Measurements from ENCODE around the gene BRD4. TPM values are rescaled to one million over a fixed set of nuclear protein-coding genes. Genes with fewer than 3 reads are reported as not detected.

BRD4 gene
- total and polyA plus RNA-seq, 2 of the 13 experiments (the other 11 are each of a cell fraction or from before 2014, with no cell fraction given) = 10.5 to 11.4 TPM

DNA sequence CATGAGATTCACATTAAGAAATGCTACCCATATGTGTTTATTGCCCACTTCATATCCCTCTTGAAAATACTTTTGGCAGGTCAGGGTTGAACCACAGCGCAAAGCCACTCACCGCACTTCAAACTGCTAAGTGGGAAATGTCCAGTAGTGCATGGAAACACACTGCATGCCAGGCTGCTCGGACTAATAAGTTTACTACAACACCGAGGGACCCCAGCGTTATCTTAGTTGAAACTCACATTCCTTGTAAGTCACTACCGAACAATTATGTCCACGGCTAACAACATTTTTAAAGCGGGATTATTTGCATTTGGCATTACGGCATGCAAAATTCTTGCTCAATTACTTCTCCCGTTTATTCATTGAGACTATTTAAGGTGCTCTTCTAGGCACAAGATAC, 4.0 kb downstream of the BRD4 start:
- H3K4me2 ChIP-seq (ENCODE audit: low read depth, low read length) = peak overlapping the region; percentile 96
- peaks cover 80% of the 10 kb centered on the region for H3K4me1 ChIP-seq (ENCODE audit: insufficient read depth, low read length)
- WGBS (ENCODE audit: low lambda C conversion rate) = 71% methylated on average over 10 of the region's 10 CpGs
- in situ Hi-C loops (cut with HindIII; ENCODE audit: extremely low pct_ligation_motif_present, low pct_unique_long_range_greater_than_20kb) (no loop called here), intact Hi-C loops (cut with micrococcal nuclease; ENCODE audit: unreplicated experiment) (loop anchor here (10.0 kb wide), 1 partner anchor 64 kb away; no protein-coding TSS in a partner anchor)
- BruUV-seq (replicated peaks) = TSS peak; percentile 21
- H3K9ac ChIP-seq (ENCODE audit: insufficient read depth, low read depth, low read length) = no peak overlapping the region
- peaks cover 90% of the 10 kb centered on the region for H3K79me2 ChIP-seq (ENCODE audit: insufficient read depth, low read length)
- H3K9me3 ChIP-seq (ENCODE audit: low read length) = no peaks in the 10 kb centered on the region
- ChIA-PET CTCF (ENCODE audit: low intra/inter-chr PET ratio, low total read pairs) (no interaction called here), POLR2A (no interaction called here)
- ATAC-seq = no peak
- H3K27me3 ChIP-seq (ENCODE audit: control insufficient read depth in 1 of 2, insufficient read depth in 2 of 2, low read length in 2 of 2) = no peaks in the 10 kb centered on the region; a peak in 1 of 5 replicates
- DNase-seq (ENCODE audit: low spot score) = no peak
- FAIRE-seq = no peak
- H3K36me3 ChIP-seq (replicated peaks in 1 of 2; ENCODE audit: control insufficient read depth in 1 of 2, insufficient read depth in 2 of 2, low read length in 2 of 2) = no peaks in the 10 kb centered on the region; a peak in 1 of 5 replicates
- TF ChIP-seq GATA4 (IDR thresholded peaks at IDR 0.05; ENCODE audit: borderline replicate concordance, low read depth) (no peak), IKZF1 (IDR thresholded peaks at IDR 0.05) (no peak), NFE2 (CRISPR knock-in tag; IDR thresholded peaks at IDR 0.05) (no peak), ZNF180 (CRISPR knock-in tag; IDR thresholded peaks at IDR 0.05; ENCODE audit: borderline replicate concordance, low read depth) (no peak), NBN (conservative IDR thresholded peaks at IDR 0.05) (no peak)
- TF ChIP-seq, protein P1, sequence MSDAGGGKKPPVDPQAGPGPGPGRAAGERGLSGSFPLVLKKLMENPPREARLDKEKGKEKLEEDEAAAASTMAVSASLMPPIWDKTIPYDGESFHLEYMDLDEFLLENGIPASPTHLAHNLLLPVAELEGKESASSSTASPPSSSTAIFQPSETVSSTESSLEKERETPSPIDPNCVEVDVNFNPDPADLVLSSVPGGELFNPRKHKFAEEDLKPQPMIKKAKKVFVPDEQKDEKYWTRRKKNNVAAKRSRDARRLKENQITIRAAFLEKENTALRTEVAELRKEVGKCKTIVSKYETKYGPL (CRISPR knock-in tag; IDR thresholded peaks at IDR 0.05) = no peak
- no peak overlapping the region for H3K4me3 ChIP-seq (replicated peaks in 1 of 3; ENCODE audit: insufficient read depth in 1 of 3, low read depth in 2 of 3, low read length in 3 of 3)
- no peak overlapping the region for H2AFZ ChIP-seq (ENCODE audit: low read length)
- H4K20me1 ChIP-seq (ENCODE audit: insufficient read depth, low read length) = peaks cover 80% of the 10 kb centered on the region
- peak overlapping the region; percentile 2 for H3K27ac ChIP-seq (ENCODE audit: extremely low read length, insufficient read depth, low read length)

DNA sequence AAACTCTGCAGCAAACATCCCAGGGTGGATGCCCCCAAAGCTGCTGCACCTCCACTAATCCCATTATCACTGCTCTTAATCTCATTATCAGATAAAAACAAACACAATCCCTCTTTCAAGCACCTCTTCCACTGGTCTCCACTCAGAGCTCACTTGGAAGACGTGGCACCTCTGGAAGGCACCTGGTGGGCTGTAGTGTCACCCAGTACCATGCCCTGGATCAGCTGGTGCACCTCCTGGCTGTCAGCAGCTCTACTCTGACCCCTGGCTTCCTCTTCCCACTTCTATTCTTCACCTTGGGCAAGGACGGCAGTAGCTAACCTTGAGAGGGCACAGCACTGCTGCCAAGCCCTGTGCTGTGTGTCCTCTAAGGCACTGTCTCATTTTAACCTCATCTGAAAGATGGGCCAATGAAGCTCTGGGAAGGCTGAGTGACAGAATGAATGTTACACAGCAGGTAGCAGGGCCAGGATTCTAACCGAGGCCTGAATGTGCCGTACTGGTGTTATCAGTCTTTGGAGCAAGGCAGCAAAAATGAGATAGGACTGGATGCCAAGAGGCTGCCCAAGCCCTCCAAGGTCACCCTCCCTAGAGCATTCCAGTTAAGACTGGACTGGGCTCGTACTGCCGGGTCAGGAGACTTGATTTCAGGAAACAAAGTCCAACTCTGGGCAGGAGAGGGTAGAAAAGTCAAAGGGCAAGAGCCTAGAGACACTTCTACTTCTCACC, 7.4 kb downstream of the BRD4 start:
- Histone ChIP-seq H3K27ac (ENCODE audit: extremely low read length, insufficient read depth, low read length) (peak overlapping the region; percentile 40), H2AFZ (ENCODE audit: low read length) (no peak overlapping the region), H3K36me3 (replicated peaks in 1 of 2; ENCODE audit: control insufficient read depth in 1 of 2, insufficient read depth in 2 of 2, low read length in 2 of 2) (no peaks in the 10 kb centered on the region; a peak in 1 of 5 replicates), H3K4me2 (ENCODE audit: low read depth, low read length) (peak overlapping the region; percentile 43), H3K4me3 (replicated peaks in 1 of 3; ENCODE audit: insufficient read depth in 1 of 3, low read depth in 2 of 3, low read length in 3 of 3) (no peak overlapping the region), H4K20me1 (ENCODE audit: insufficient read depth, low read length) (peaks cover 91% of the 10 kb centered on the region), H3K9ac (ENCODE audit: insufficient read depth, low read depth, low read length) (no peak overlapping the region), H3K27me3 (ENCODE audit: control insufficient read depth in 1 of 2, insufficient read depth in 2 of 2, low read length in 2 of 2) (no peaks in the 10 kb centered on the region), H3K9me3 (ENCODE audit: low read length) (no peaks in the 10 kb centered on the region), H3K79me2 (ENCODE audit: insufficient read depth, low read length) (peaks cover 96% of the 10 kb centered on the region), H3K4me1 (ENCODE audit: insufficient read depth, low read length) (peaks cover 92% of the 10 kb centered on the region)
- WGBS (ENCODE audit: low lambda C conversion rate) = 20% methylated on average over 5 of the region's 6 CpGs
- DNase-seq (ENCODE audit: low spot score) = no peak
- FAIRE-seq = no peak
- ATAC-seq = peak; percentile 65
- ChIA-PET POLR2A (interaction anchor here (1.1 to 1.5 kb wide), 3 partner anchors 21 to 199 kb away, joined by 3 to 6 read pairs (median 6); no protein-coding TSS in a partner anchor), CTCF (ENCODE audit: low intra/inter-chr PET ratio, low total read pairs) (no interaction called here)
- intact Hi-C loops (cut with micrococcal nuclease; ENCODE audit: unreplicated experiment) = loop anchor here (5.0 to 10.0 kb wide), 2 partner anchors 52 to 60 kb away; partner anchors contain the start of gene AKAP8
- in situ Hi-C loops (cut with HindIII; ENCODE audit: extremely low pct_ligation_motif_present, low pct_unique_long_range_greater_than_20kb) = no loop called here
- BruUV-seq (replicated peaks) = no TSS peak
- TF ChIP-seq, protein P2, sequence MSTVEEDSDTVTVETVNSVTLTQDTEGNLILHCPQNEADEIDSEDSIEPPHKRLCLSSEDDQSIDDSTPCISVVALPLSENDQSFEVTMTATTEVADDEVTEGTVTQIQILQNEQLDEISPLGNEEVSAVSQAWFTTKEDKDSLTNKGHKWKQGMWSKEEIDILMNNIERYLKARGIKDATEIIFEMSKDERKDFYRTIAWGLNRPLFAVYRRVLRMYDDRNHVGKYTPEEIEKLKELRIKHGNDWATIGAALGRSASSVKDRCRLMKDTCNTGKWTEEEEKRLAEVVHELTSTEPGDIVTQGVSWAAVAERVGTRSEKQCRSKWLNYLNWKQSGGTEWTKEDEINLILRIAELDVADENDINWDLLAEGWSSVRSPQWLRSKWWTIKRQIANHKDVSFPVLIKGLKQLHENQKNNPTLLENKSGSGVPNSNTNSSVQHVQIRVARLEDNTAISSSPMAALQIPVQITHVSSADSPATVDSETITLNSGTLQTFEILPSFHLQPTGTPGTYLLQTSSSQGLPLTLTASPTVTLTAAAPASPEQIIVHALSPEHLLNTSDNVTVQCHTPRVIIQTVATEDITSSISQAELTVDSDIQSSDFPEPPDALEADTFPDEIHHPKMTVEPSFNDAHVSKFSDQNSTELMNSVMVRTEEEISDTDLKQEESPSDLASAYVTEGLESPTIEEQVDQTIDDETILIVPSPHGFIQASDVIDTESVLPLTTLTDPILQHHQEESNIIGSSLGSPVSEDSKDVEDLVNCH (CRISPR knock-in tag; IDR thresholded peaks at IDR 0.05) = no peak
- TF ChIP-seq ZNF101 (CRISPR knock-in tag; IDR thresholded peaks at IDR 0.05; ENCODE audit: borderline replicate concordance, low read depth) (no peak), ARNTL (CRISPR knock-in tag; IDR thresholded peaks at IDR 0.05) (no peak), SRSF9 (IDR thresholded peaks at IDR 0.05; ENCODE audit: borderline replicate concordance, insufficient read depth, low read depth, low read length, poor library complexity, severe bottlenecking) (no peak), TRIM24 (CRISPR knock-in tag; IDR thresholded peaks at IDR 0.05) (no peak), GATAD2A (CRISPR knock-in tag; IDR thresholded peaks at IDR 0.05) (peak; percentile 19; the same call in 1 of the 2 replicates), ZNF841 (CRISPR knock-in tag; IDR thresholded peaks at IDR 0.05; ENCODE audit: borderline replicate concordance) (no peak)
- TF ChIP-seq, protein P3, sequence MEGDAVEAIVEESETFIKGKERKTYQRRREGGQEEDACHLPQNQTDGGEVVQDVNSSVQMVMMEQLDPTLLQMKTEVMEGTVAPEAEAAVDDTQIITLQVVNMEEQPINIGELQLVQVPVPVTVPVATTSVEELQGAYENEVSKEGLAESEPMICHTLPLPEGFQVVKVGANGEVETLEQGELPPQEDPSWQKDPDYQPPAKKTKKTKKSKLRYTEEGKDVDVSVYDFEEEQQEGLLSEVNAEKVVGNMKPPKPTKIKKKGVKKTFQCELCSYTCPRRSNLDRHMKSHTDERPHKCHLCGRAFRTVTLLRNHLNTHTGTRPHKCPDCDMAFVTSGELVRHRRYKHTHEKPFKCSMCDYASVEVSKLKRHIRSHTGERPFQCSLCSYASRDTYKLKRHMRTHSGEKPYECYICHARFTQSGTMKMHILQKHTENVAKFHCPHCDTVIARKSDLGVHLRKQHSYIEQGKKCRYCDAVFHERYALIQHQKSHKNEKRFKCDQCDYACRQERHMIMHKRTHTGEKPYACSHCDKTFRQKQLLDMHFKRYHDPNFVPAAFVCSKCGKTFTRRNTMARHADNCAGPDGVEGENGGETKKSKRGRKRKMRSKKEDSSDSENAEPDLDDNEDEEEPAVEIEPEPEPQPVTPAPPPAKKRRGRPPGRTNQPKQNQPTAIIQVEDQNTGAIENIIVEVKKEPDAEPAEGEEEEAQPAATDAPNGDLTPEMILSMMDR (CRISPR knock-in tag; IDR thresholded peaks at IDR 0.05) = peak; percentile 41
